Keratinocyte (primary cell): ENCODE data around the gene MYL10. TPM values are rescaled to one million over a fixed set of nuclear protein-coding genes. Genes with fewer than 3 reads are reported as not detected.

Source experiments
- DNase-seq: peaks from one replicate; pipeline ENCODE4 v3.0.0-alpha.2; 2011; ENCODE audit warnings: low read depth, missing footprints, low spot score
- FAIRE-seq: peaks from 2 replicates; lab custom pipeline; 2011; peaks lifted over from hg19 to GRCh38; lab: Jason Lieb, UNC
- H2AFZ ChIP-seq: 2 replicates; pipeline ENCODE4 v1.6.0; 2012; ENCODE audit warnings: low read length, control low read depth, inconsistent platforms; ENCODE audit not compliant: control insufficient read depth
- H3K27ac ChIP-seq: 2 replicates; pipeline ENCODE4 v1.5.1; 2011; ENCODE audit warnings: low read length; ENCODE audit not compliant: control insufficient read depth, insufficient read depth
- H3K27me3 ChIP-seq: 3 replicates; pipeline ENCODE4 v1.6.0; 2011; ENCODE audit warnings: low read length; ENCODE audit not compliant: control insufficient read depth, insufficient read depth; ENCODE audit errors: extremely low read depth
- H3K36me3 ChIP-seq, 2 experiments: 2 replicates in 1 of 2; 3 replicates in 1 of 2; pipeline ENCODE4 v1.5.1; 2011; ENCODE audit warnings: low read length in 2 of 2, mild to moderate bottlenecking in 1 of 2; ENCODE audit not compliant: control insufficient read depth in 2 of 2, insufficient read depth in 2 of 2; ENCODE audit errors: extremely low read depth in 1 of 2
- H3K4me1 ChIP-seq: 3 replicates; pipeline ENCODE4 v1.5.1; 2011; ENCODE audit warnings: low read length; ENCODE audit not compliant: control insufficient read depth, insufficient read depth; ENCODE audit errors: extremely low read depth
- H3K4me2 ChIP-seq: 3 replicates; pipeline ENCODE4 v1.6.0; 2011; ENCODE audit warnings: low read depth, low read length; ENCODE audit not compliant: control insufficient read depth, insufficient read depth; ENCODE audit errors: extremely low read depth
- H3K4me3 ChIP-seq, 3 experiments: fragments of 200-600 bp in 1 of 3; sonication (generic) in 1 of 3; 2 replicates in 2 of 3; 3 replicates in 1 of 3; pipeline ENCODE4 v1.5.1; 2011 to 2016; ENCODE audit warnings: low read length in 3 of 3, mild to moderate bottlenecking in 3 of 3, control low read depth in 2 of 3, inconsistent platforms in 1 of 3, low read depth in 1 of 3, mixed read lengths in 1 of 3, mixed run types in 1 of 3, moderate library complexity in 1 of 3; ENCODE audit not compliant: control insufficient read depth in 2 of 3, insufficient read depth in 2 of 3; ENCODE audit errors: extremely low read depth in 1 of 3
- H3K79me2 ChIP-seq: 2 replicates; pipeline ENCODE4 v1.6.0; 2012; ENCODE audit warnings: low read length; ENCODE audit not compliant: control insufficient read depth, insufficient read depth
- H3K9ac ChIP-seq: 3 replicates; pipeline ENCODE4 v1.6.0; 2011; ENCODE audit warnings: low read length; ENCODE audit not compliant: control insufficient read depth, insufficient read depth; ENCODE audit errors: extremely low read depth
- H3K9me1 ChIP-seq: 3 replicates; pipeline ENCODE4 v1.6.0; 2011; ENCODE audit warnings: low read length; ENCODE audit not compliant: control insufficient read depth, insufficient read depth; ENCODE audit errors: extremely low read depth
- H3K9me3 ChIP-seq: 2 replicates; pipeline ENCODE4 v1.5.1; 2012; ENCODE audit warnings: low read depth, low read length; ENCODE audit not compliant: control insufficient read depth
- H4K20me1 ChIP-seq: 3 replicates; pipeline ENCODE4 v1.6.0; 2011; ENCODE audit warnings: low read length; ENCODE audit not compliant: control insufficient read depth, insufficient read depth; ENCODE audit errors: extremely low read depth
- EZH2 ChIP-seq: IDR thresholded peaks from one replicate; pipeline ENCODE4 v1.6.1; 2012; ENCODE audit warnings: inconsistent platforms, mild to moderate bottlenecking, low read length, moderate library complexity
- dilution Hi-C: fragments of 300-500 bp; cut with MboI; formaldehyde crosslinking; loops from one replicate; pipeline ENCODE4 v1.7.0; 2020; ENCODE audit warnings: low sequenced_read_pairs; ENCODE audit not compliant: extremely low pct_ligation_motif_present
- polyA plus RNA-seq, 5 experiments: library from polyadenylated mRNA; depleted of rRNA in 3 of 5; stranded (reverse) in 3 of 5; stranded (forward) in 1 of 5; unstranded in 1 of 5; fragments of >200 nt; gene quantifications; 1 replicate in 1 of 5; 2 replicates in 3 of 5; 3 replicates in 1 of 5; pipeline versions ENCODE4 v1.2.1 to v1.2.3, GENCODE V29; 2011 to 2012; ENCODE audit warnings: missing spikeins in 2 of 5, low read depth in 1 of 5, low replicate concordance in 1 of 5
- TF ChIP-seq, protein P1 (sequence below), 3 experiments: IDR thresholded peaks in 1 of 3; conservative IDR thresholded peaks in 1 of 3; optimal IDR thresholded peaks in 1 of 3; 2 replicates in 2 of 3; 3 replicates in 1 of 3; pipeline versions ENCODE3 to v1.5.1; 2011; ENCODE audit warnings: low read length in 3 of 3, mild to moderate bottlenecking in 3 of 3, moderate library complexity in 2 of 3, control low read depth in 1 of 3, inconsistent platforms in 1 of 3; ENCODE audit not compliant: insufficient read depth in 2 of 3; ENCODE audit errors: extremely low read depth in 1 of 3

MYL10 gene
- polyA plus RNA-seq, 1 donor (not counting 4 experiments of a cell fraction or from before 2014, with no cell fraction given): not detected

- TF ChIP-seq, protein P1, sequence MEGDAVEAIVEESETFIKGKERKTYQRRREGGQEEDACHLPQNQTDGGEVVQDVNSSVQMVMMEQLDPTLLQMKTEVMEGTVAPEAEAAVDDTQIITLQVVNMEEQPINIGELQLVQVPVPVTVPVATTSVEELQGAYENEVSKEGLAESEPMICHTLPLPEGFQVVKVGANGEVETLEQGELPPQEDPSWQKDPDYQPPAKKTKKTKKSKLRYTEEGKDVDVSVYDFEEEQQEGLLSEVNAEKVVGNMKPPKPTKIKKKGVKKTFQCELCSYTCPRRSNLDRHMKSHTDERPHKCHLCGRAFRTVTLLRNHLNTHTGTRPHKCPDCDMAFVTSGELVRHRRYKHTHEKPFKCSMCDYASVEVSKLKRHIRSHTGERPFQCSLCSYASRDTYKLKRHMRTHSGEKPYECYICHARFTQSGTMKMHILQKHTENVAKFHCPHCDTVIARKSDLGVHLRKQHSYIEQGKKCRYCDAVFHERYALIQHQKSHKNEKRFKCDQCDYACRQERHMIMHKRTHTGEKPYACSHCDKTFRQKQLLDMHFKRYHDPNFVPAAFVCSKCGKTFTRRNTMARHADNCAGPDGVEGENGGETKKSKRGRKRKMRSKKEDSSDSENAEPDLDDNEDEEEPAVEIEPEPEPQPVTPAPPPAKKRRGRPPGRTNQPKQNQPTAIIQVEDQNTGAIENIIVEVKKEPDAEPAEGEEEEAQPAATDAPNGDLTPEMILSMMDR (optimal IDR thresholded peaks at IDR 0.05 in 1 of 3, IDR thresholded peaks at IDR 0.05 in 1 of 3, conservative IDR thresholded peaks at IDR 0.05 in 1 of 3; ENCODE audit: extremely low read depth in 1 of 3, insufficient read depth in 2 of 3, low read length in 3 of 3): no peak
- TF ChIP-seq EZH2: no peak
- H3K4me1 ChIP-seq: no peaks in the 10 kb centered on the region
- no peak for DNase-seq
- no peak overlapping the region for H2AFZ ChIP-seq
- peaks cover 4% of the 10 kb centered on the region for H3K27me3 ChIP-seq
- H3K79me2 ChIP-seq: no peaks in the 10 kb centered on the region
- no peak overlapping the region for H3K4me2 ChIP-seq
- H3K27ac ChIP-seq: no peak overlapping the region
- FAIRE-seq: no peak
- no peak overlapping the region for H3K4me3 ChIP-seq
- no peaks in the 10 kb centered on the region for H3K9me1 ChIP-seq
- dilution Hi-C loops: no loop called here
- H3K9ac ChIP-seq: no peak overlapping the region
- no peaks in the 10 kb centered on the region for H4K20me1 ChIP-seq
- H3K9me3 ChIP-seq: no peaks in the 10 kb centered on the region
- no peaks in the 10 kb centered on the region for H3K36me3 ChIP-seq
Observed at GRCh38 chr7:101595766-101596537, 33.1 kb downstream of the MYL10 start.

DNA sequence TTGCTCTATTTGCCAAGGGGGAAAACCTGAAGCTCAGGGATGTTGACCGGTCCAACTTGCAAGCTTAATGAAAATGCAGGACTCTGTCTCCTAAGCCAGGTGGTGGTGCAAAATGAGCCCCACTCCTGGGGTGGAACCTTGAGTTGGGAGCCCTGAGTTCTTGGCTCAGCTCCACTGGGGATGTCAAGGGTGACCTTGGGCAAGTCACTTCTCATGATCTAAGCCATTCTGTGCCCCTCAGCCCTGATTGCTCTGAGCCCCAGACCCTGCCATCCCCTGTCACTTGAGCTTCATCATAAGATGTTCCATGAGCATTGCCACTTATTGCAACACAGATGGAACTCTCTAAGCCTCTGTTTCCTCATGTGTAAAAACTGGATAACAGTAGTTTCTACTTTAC, 33.9 kb downstream of the MYL10 start:
- Histone ChIP-seq H3K9ac (no peak overlapping the region), H3K36me3 (no peaks in the 10 kb centered on the region), H2AFZ (no peak overlapping the region), H3K79me2 (no peaks in the 10 kb centered on the region), H4K20me1 (no peaks in the 10 kb centered on the region), H3K4me2 (no peak overlapping the region), H3K4me1 (no peaks in the 10 kb centered on the region), H3K9me1 (no peaks in the 10 kb centered on the region), H3K27me3 (peaks cover 4% of the 10 kb centered on the region), H3K4me3 (no peak overlapping the region), H3K9me3 (no peaks in the 10 kb centered on the region), H3K27ac (no peak overlapping the region)
- dilution Hi-C loops: no loop called here
- DNase-seq: no peak
- no peak for FAIRE-seq
- TF ChIP-seq, protein P1 (optimal IDR thresholded peaks at IDR 0.05 in 1 of 3, IDR thresholded peaks at IDR 0.05 in 1 of 3, conservative IDR thresholded peaks at IDR 0.05 in 1 of 3; ENCODE audit: extremely low read depth in 1 of 3, insufficient read depth in 2 of 3, low read length in 3 of 3): no peak
- TF ChIP-seq EZH2: no peak
